NCI-H2227 (cell line): ENCODE data around the gene SMTN.
"Not testable (repeated sequence)": the region's sequence is repeated elsewhere in the genome, so short reads cannot be mapped to it uniquely, and the experiment has no call there.

Experiments used
- DNase-seq: peaks from one replicate; lab custom pipeline; 2025; ENCODE audit not compliant: unreplicated experiment; lab: John Stamatoyannopoulos, UW

The SMTN gene

GRCh38 chr22:31089160-31090100 is 8.3 kb downstream of the SMTN start:
- DNase-seq: no peak

- DNase-seq: no peak
These were observed 9.3 kb downstream of the SMTN start for GRCh38 chr22:31090217-31091085.

- no peak for DNase-seq
These were observed 10.2 kb downstream of the SMTN start for GRCh38 chr22:31091106-31091975.

- no peak for DNase-seq
These were observed 11.0 kb downstream of the SMTN start for GRCh38 chr22:31092161-31092560.

- no peak for DNase-seq
These were observed 12.2 kb downstream of the SMTN start for GRCh38 chr22:31093086-31093850.

- DNase-seq: no peak
These were observed 13.0 kb downstream of the SMTN start for GRCh38 chr22:31094021-31094551.

- DNase-seq: no peak
These were observed 13.6 kb downstream of the SMTN start for GRCh38 chr22:31094741-31095140.

- DNase-seq: no peak
These were observed 14.6 kb downstream of the SMTN start for GRCh38 chr22:31095637-31096249.

GRCh38 chr22:31096657-31097279 is 15.7 kb downstream of the SMTN start:
- DNase-seq: no peak

GRCh38 chr22:31097539-31097938 is 16.4 kb downstream of the SMTN start:
- DNase-seq: not testable (repeated sequence)

GRCh38 chr22:31097941-31098631 is 17.0 kb downstream of the SMTN start:
- no peak for DNase-seq

- no peak for DNase-seq
These were observed 17.6 kb downstream of the SMTN start for GRCh38 chr22:31098632-31099110.

- no peak for DNase-seq
These were observed 18.3 kb downstream of the SMTN start for GRCh38 chr22:31099386-31099785.

GRCh38 chr22:31099841-31100761 is 19.0 kb downstream of the SMTN start:
- DNase-seq: no peak

GRCh38 chr22:31100762-31101525 is 19.8 kb downstream of the SMTN start:
- DNase-seq: no peak

GRCh38 chr22:31102441-31103081 is 21.4 kb downstream of the SMTN start:
- no peak for DNase-seq
